Mesendoderm (in vitro differentiated cells): ENCODE results near the gene TMEM235.
A peak's percentile ranks its signal among the peaks of the same experiment; 100 is the strongest.

ENCODE experiments used
- DNase-seq: peaks from one replicate; pipeline ENCODE4 v3.0.0; 2013
- H2AK5ac ChIP-seq: 2 replicates; pipeline ENCODE4 v1.6.1; 2013; ENCODE audit warnings: low read length, inconsistent platforms
- H2BK120ac ChIP-seq: 2 replicates; pipeline ENCODE4 v1.6.1; 2013; ENCODE audit warnings: low read depth, mild to moderate bottlenecking, low read length, moderate library complexity, mixed read lengths
- H2BK15ac ChIP-seq: replicated peaks from 2 replicates; pipeline ENCODE4 v1.6.1; 2013; ENCODE audit warnings: low read depth, mild to moderate bottlenecking, moderate library complexity
- H2BK5ac ChIP-seq: 2 replicates; pipeline ENCODE4 v1.6.1; 2013; ENCODE audit warnings: low read length, inconsistent platforms
- H3K18ac ChIP-seq: 2 replicates; pipeline ENCODE4 v1.6.1; 2013; ENCODE audit warnings: mild to moderate bottlenecking, low read length, mixed read lengths
- H3K23ac ChIP-seq: one replicate; pipeline ENCODE4 v1.6.1; 2013; ENCODE audit warnings: low read length
- H3K27ac ChIP-seq: 2 replicates; pipeline ENCODE4 v1.5.1; 2013; ENCODE audit warnings: low read depth, mild to moderate bottlenecking, inconsistent platforms, low read length, moderate library complexity
- H3K27me3 ChIP-seq: 2 replicates; pipeline ENCODE4 v1.6.1; 2013; ENCODE audit warnings: low read length, control low read depth, mild to moderate bottlenecking, inconsistent platforms; ENCODE audit not compliant: insufficient read depth, poor library complexity
- H3K36me3 ChIP-seq: 2 replicates; pipeline ENCODE4 v1.6.1; 2013; ENCODE audit warnings: low read length, inconsistent platforms; ENCODE audit not compliant: control insufficient read depth, insufficient read depth
- H3K4ac ChIP-seq: one replicate; pipeline ENCODE4 v1.6.1; 2013; ENCODE audit warnings: low read depth, mild to moderate bottlenecking, low read length, moderate library complexity
- H3K4me1 ChIP-seq: 2 replicates; pipeline ENCODE4 v1.6.1; 2013; ENCODE audit warnings: low read depth, low read length, inconsistent platforms; ENCODE audit not compliant: control insufficient read depth
- H3K4me2 ChIP-seq: 2 replicates; pipeline ENCODE4 v1.6.1; 2013; ENCODE audit warnings: low read length
- H3K4me3 ChIP-seq: 2 replicates; pipeline ENCODE4 v1.5.1; 2013; ENCODE audit warnings: mild to moderate bottlenecking, low read length
- H3K56ac ChIP-seq: one replicate; pipeline ENCODE4 v1.6.1; 2013; ENCODE audit warnings: low read length
- H3K79me1 ChIP-seq: 2 replicates; pipeline ENCODE4 v1.6.1; 2013; ENCODE audit warnings: low read length, inconsistent platforms
- H3K79me2 ChIP-seq: 2 replicates; pipeline ENCODE4 v1.6.1; 2013; ENCODE audit warnings: mild to moderate bottlenecking, low read length; ENCODE audit not compliant: control insufficient read depth, insufficient read depth
- H3K9ac ChIP-seq: 2 replicates; pipeline ENCODE4 v1.6.1; 2013; ENCODE audit warnings: low read length, inconsistent platforms
- H4K5ac ChIP-seq: one replicate; pipeline ENCODE4 v1.6.1; 2013; ENCODE audit warnings: low read length
- H4K8ac ChIP-seq: one replicate; pipeline ENCODE4 v1.6.1; 2013; ENCODE audit warnings: low read depth, mild to moderate bottlenecking, control low read depth, low read length, moderate library complexity
- WGBS: extraction: QIAGEN DNeasy Blood & Tissue Kit; methylation state at CpG from one replicate; pipeline ENCODE4 v1.1.7; 2013; ENCODE audit warnings: low lambda C conversion rate, missing lambda C conversion rate; ENCODE audit not compliant: insufficient coverage; ENCODE audit errors: extremely low coverage; 5-methylcytosine and 5-hydroxymethylcytosine counted together

Gene TMEM235

GRCh38 chr17:78264590-78264989 is 33.2 kb downstream of the TMEM235 start:
- H3K4me3 ChIP-seq, result no peak overlapping the region
- H4K5ac ChIP-seq, result no peak overlapping the region
- no peak for DNase-seq
- H3K79me2 ChIP-seq, result no peaks in the 10 kb centered on the region
- WGBS, result no CpG with 5 or more reads among the region's 5 CpGs
- no peak overlapping the region for H2BK120ac ChIP-seq
- no peak overlapping the region for H3K9ac ChIP-seq
- H2AK5ac ChIP-seq, result no peak overlapping the region
- no peak overlapping the region for H2BK15ac ChIP-seq
- no peak overlapping the region for H2BK5ac ChIP-seq
- no peak overlapping the region for H3K18ac ChIP-seq
- H3K27ac ChIP-seq, result no peak overlapping the region
- no peaks in the 10 kb centered on the region for H3K79me1 ChIP-seq
- no peak overlapping the region for H4K8ac ChIP-seq
- no peaks in the 10 kb centered on the region for H3K27me3 ChIP-seq
- H3K36me3 ChIP-seq, result no peaks in the 10 kb centered on the region
- no peak overlapping the region for H3K23ac ChIP-seq
- H3K4ac ChIP-seq, result no peak overlapping the region
- H3K56ac ChIP-seq, result no peak overlapping the region
- no peak overlapping the region for H3K4me2 ChIP-seq
- peaks cover 12% of the 10 kb centered on the region for H3K4me1 ChIP-seq

DNA sequence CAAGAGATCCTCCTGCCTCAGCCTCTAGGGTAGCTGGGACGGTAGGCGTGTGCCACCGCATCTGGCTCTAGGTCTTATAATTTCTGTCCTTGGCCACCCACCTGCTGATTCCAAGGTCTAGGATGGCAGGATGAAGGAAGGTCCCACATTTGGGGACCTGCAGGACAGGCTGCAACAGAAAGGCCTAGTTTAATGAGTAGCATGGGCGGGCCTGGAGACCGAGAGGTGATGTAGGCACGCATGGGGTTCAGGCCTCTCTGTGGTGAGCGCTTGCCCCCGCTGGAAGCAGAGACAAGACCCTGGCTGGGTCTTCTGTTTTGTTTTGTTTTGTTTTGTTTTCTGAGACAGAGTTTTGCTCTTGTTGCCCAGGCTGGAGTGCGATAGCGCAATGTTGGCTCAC is 33.7 kb downstream of the TMEM235 start:
- Histone ChIP-seq H4K5ac (no peak overlapping the region), H4K8ac (no peak overlapping the region), H2BK120ac (no peak overlapping the region), H3K27ac (no peak overlapping the region), H2BK5ac (no peak overlapping the region), H3K4me3 (no peak overlapping the region), H3K56ac (no peak overlapping the region), H2BK15ac (no peak overlapping the region), H3K27me3 (no peaks in the 10 kb centered on the region), H3K36me3 (no peaks in the 10 kb centered on the region), H3K79me2 (no peaks in the 10 kb centered on the region), H2AK5ac (no peak overlapping the region), H3K4me1 (peaks cover 15% of the 10 kb centered on the region), H3K18ac (no peak overlapping the region), H3K4ac (no peak overlapping the region), H3K23ac (no peak overlapping the region), H3K79me1 (no peaks in the 10 kb centered on the region), H3K9ac (no peak overlapping the region), H3K4me2 (no peak overlapping the region)
- no CpG with 5 or more reads among the region's 10 CpGs for WGBS
- no peak for DNase-seq

GRCh38 chr17:78266231-78266631 is 34.8 kb downstream of the TMEM235 start:
- Histone ChIP-seq H3K27ac (no peak overlapping the region), H3K27me3 (no peaks in the 10 kb centered on the region), H3K4me1 (peaks cover 21% of the 10 kb centered on the region), H2AK5ac (no peak overlapping the region), H3K4me3 (no peak overlapping the region), H3K4me2 (no peak overlapping the region), H4K8ac (no peak overlapping the region), H3K23ac (no peak overlapping the region), H3K79me2 (no peaks in the 10 kb centered on the region), H2BK15ac (no peak overlapping the region), H2BK120ac (no peak overlapping the region), H4K5ac (no peak overlapping the region), H3K9ac (no peak overlapping the region), H3K79me1 (no peaks in the 10 kb centered on the region), H3K56ac (peak overlapping the region; percentile 85), H3K36me3 (no peaks in the 10 kb centered on the region), H3K18ac (no peak overlapping the region), H3K4ac (no peak overlapping the region), H2BK5ac (no peak overlapping the region)
- WGBS, result no CpG with 5 or more reads among the region's 6 CpGs
- DNase-seq, result no peak

- Histone ChIP-seq H3K79me1 (no peaks in the 10 kb centered on the region), H3K4me3 (no peak overlapping the region), H3K4me1 (peaks cover 25% of the 10 kb centered on the region), H2BK120ac (no peak overlapping the region), H3K23ac (peak overlapping the region; percentile 39), H3K79me2 (no peaks in the 10 kb centered on the region), H3K36me3 (no peaks in the 10 kb centered on the region), H3K4ac (peak overlapping the region; percentile 26), H3K56ac (peak overlapping the region; percentile 85), H2BK15ac (no peak overlapping the region), H2AK5ac (no peak overlapping the region), H2BK5ac (peak overlapping the region; percentile 2), H4K5ac (no peak overlapping the region), H3K27me3 (no peaks in the 10 kb centered on the region), H3K27ac (no peak overlapping the region), H3K18ac (peak overlapping the region; percentile 77), H4K8ac (no peak overlapping the region), H3K4me2 (no peak overlapping the region), H3K9ac (peak overlapping the region; percentile 68)
- no peak for DNase-seq
- WGBS, result no CpG with 5 or more reads among the region's 9 CpGs
These were observed 35.3 kb downstream of the TMEM235 start for GRCh38 chr17:78266771-78267170.

DNA sequence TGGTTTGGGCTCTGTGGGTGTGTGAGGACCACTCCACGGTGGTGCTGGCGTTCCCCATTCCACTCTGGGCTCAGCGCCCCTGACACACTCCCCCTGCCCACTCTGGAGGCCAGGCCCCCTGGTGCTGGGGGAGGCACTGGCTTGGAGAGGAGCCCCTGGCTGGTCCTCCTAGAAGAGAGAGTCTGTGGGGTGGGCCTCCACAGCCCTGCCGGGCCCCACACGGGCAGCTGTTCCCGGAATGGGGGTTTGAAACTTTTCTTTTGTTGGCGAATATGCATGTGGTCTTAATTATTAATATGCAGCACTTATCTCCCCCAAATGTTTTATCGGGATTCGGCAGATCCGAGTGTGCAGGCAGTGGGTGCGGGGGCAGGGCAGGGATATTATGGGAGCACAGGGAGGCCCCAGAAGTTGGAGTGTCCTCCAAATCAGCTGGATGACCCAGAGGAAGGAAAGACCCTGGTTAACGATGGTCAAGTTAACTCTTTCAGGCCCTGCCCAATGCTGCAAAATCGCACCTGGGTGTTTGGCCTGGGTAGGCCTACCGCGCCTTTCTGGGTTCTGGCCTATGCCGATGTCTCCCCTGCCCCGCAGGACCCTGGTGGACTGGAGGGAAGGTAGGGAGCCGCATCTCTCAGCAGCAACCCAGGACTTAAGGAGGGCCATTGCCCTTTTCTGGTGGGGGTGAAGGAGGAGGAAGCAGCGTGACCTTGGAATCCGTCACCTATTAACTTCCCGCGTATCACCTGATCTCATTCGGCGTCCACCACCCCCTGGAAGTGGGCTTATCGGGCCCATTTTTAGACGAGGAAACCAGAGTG is 36.0 kb downstream of the TMEM235 start:
- Histone ChIP-seq H3K23ac (peak overlapping the region; percentile 81), H3K79me2 (no peaks in the 10 kb centered on the region), H4K8ac (no peak overlapping the region), H3K4ac (peak overlapping the region; percentile 56), H3K4me2 (no peak overlapping the region), H2BK5ac (peak overlapping the region; percentile 87), H2BK120ac (no peak overlapping the region), H3K79me1 (no peaks in the 10 kb centered on the region), H3K27me3 (no peaks in the 10 kb centered on the region), H2BK15ac (no peak overlapping the region), H3K18ac (peak overlapping the region; percentile 77), H3K56ac (peak overlapping the region; percentile 85), H3K4me1 (peaks cover 27% of the 10 kb centered on the region), H3K36me3 (no peaks in the 10 kb centered on the region), H3K9ac (peak overlapping the region; percentile 68), H3K4me3 (no peak overlapping the region), H2AK5ac (peak overlapping the region; percentile 95), H4K5ac (no peak overlapping the region), H3K27ac (peak overlapping the region; percentile 34)
- WGBS, result no CpG with 5 or more reads among the region's 26 CpGs
- no peak for DNase-seq
